ENCODE measurements around the gene IQUB.

IQUB gene

GRCh38 chr7:123534383-123535260, at the start of gene IQUB:
TSS of gene IQUB (minus strand) at chr7:123534595. CDS start at chr7:123512340, 22,255 bp downstream.
- peak; percentile 99 for DNase-seq
- TF ChIP-seq, protein P1, sequence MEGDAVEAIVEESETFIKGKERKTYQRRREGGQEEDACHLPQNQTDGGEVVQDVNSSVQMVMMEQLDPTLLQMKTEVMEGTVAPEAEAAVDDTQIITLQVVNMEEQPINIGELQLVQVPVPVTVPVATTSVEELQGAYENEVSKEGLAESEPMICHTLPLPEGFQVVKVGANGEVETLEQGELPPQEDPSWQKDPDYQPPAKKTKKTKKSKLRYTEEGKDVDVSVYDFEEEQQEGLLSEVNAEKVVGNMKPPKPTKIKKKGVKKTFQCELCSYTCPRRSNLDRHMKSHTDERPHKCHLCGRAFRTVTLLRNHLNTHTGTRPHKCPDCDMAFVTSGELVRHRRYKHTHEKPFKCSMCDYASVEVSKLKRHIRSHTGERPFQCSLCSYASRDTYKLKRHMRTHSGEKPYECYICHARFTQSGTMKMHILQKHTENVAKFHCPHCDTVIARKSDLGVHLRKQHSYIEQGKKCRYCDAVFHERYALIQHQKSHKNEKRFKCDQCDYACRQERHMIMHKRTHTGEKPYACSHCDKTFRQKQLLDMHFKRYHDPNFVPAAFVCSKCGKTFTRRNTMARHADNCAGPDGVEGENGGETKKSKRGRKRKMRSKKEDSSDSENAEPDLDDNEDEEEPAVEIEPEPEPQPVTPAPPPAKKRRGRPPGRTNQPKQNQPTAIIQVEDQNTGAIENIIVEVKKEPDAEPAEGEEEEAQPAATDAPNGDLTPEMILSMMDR (IDR thresholded peaks at IDR 0.05) = no peak
- intact Hi-C loops (cut with DNase I; ENCODE audit: low total_unique reads) = no loop called here
- Histone ChIP-seq H3K27me3 (no peaks in the 10 kb centered on the region), H3K4me3 (peak within 1 kb of the TSS; percentile 69), H3K4me1 (peaks cover 0 to 12% (median 8%) of the 10 kb centered on the region in 4 donors), H3K36me3 (peaks cover 0 to under 1% (median 0%) of the 10 kb centered on the region in 3 donors), H3K9me3 (no peaks in the 10 kb centered on the region), H3K27ac (peak within 1 kb of the TSS; percentile 84)

- intact Hi-C loops (cut with DNase I; ENCODE audit: low total_unique reads) = no loop called here
- Histone ChIP-seq H3K36me3 (no peaks in the 10 kb centered on the region), H3K27me3 (no peaks in the 10 kb centered on the region), H3K9me3 (no peaks in the 10 kb centered on the region), H3K4me1 (no peaks in the 10 kb centered on the region), H3K27ac (no peak overlapping the region), H3K4me3 (no peak overlapping the region)
- DNase-seq = no peak
- TF ChIP-seq, protein P1 (IDR thresholded peaks at IDR 0.05) = no peak
These were observed 49.4 kb upstream of the IQUB start for GRCh38 chr7:123583821-123584220.

GRCh38 chr7:123581162-123581459, 46.7 kb upstream of the IQUB start:
- H3K4me3 ChIP-seq = no peak overlapping the region
- no peaks in the 10 kb centered on the region for H3K36me3 ChIP-seq
- H3K4me1 ChIP-seq = no peaks in the 10 kb centered on the region
- H3K27me3 ChIP-seq = no peaks in the 10 kb centered on the region
- no peak for DNase-seq
- H3K27ac ChIP-seq = no peak overlapping the region
- H3K9me3 ChIP-seq = no peaks in the 10 kb centered on the region
- intact Hi-C loops (cut with DNase I; ENCODE audit: low total_unique reads) = no loop called here
- TF ChIP-seq, protein P1 (IDR thresholded peaks at IDR 0.05) = no peak

DNA sequence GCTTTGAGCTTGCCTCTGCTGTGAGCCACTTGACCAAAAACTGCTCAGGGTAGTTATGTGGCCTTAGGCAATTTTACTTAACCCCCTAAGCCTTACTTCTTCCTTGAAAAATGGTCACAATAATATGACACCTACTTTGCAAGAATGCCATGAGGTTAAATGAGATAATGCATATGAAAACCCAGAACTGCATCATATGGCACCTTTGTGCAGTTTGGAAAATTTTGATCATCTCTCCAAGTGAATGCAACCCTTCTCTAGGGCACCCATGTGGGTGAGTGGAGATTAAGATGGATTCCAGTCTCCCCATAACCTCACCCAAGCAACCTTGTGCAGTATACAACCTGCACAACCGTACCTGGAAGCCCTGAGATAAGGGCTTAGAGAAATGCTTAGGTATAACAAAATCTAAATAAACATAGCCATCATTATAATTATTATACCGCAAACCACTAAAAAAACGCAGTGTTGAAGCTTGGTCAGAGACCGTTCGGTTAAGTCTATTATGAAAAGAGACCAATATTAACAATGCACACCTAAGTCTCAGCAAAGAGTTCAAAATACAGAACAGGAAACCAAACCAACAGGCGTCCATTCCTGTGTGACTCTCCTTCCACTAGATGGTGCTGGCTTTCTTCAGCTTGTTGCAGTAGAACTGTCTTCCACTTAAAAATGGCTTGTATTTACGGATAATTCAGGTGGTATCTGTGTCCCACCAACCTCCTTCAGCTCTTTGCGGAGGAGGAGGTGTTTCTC, 46.2 kb upstream of the IQUB start:
- no peaks in the 10 kb centered on the region for H3K4me1 ChIP-seq
- TF ChIP-seq, protein P1 (IDR thresholded peaks at IDR 0.05) = peak in 1 of 2 experiments; percentile 30
- H3K36me3 ChIP-seq = no peaks in the 10 kb centered on the region
- no peaks in the 10 kb centered on the region for H3K27me3 ChIP-seq
- intact Hi-C loops (cut with DNase I; ENCODE audit: low total_unique reads) = no loop called here
- no peak overlapping the region for H3K27ac ChIP-seq
- H3K4me3 ChIP-seq = no peak overlapping the region
- H3K9me3 ChIP-seq = no peaks in the 10 kb centered on the region
- no peak for DNase-seq

- H3K9me3 ChIP-seq = no peaks in the 10 kb centered on the region
- DNase-seq = no peak
- intact Hi-C loops (cut with DNase I; ENCODE audit: low total_unique reads) = no loop called here
- TF ChIP-seq, protein P1 (IDR thresholded peaks at IDR 0.05) = no peak
- no peak overlapping the region for H3K4me3 ChIP-seq
- no peaks in the 10 kb centered on the region for H3K4me1 ChIP-seq
- H3K36me3 ChIP-seq = no peaks in the 10 kb centered on the region
- H3K27ac ChIP-seq = no peak overlapping the region
- H3K27me3 ChIP-seq = no peaks in the 10 kb centered on the region
These were observed 45.0 kb upstream of the IQUB start for GRCh38 chr7:123579416-123579815.

All from tibial artery (tissue), 4 donors.